A673 (cell line): ENCODE data around the gene SIVA1.

ENCODE experiments used
- EZH2 ChIP-seq: fragments of 200-600 bp; sonication (generic); IDR thresholded peaks from 2 replicates; pipeline ENCODE4 v1.6.1; 2017; ENCODE audit warnings: borderline replicate concordance, low read depth, mild to moderate bottlenecking, mixed read lengths, antibody characterized with exemption, low read length; ENCODE audit not compliant: poor library complexity, severe bottlenecking
- TF ChIP-seq, protein P1 (sequence below): fragments of 300-800, 200-600 bp; sonication (generic); conservative IDR thresholded peaks from 2 replicates; pipeline ENCODE4 v1.5.1; 2017; ENCODE audit warnings: low read depth, mild to moderate bottlenecking, antibody characterized with exemption, low read length, moderate library complexity, mixed read lengths

DNA sequence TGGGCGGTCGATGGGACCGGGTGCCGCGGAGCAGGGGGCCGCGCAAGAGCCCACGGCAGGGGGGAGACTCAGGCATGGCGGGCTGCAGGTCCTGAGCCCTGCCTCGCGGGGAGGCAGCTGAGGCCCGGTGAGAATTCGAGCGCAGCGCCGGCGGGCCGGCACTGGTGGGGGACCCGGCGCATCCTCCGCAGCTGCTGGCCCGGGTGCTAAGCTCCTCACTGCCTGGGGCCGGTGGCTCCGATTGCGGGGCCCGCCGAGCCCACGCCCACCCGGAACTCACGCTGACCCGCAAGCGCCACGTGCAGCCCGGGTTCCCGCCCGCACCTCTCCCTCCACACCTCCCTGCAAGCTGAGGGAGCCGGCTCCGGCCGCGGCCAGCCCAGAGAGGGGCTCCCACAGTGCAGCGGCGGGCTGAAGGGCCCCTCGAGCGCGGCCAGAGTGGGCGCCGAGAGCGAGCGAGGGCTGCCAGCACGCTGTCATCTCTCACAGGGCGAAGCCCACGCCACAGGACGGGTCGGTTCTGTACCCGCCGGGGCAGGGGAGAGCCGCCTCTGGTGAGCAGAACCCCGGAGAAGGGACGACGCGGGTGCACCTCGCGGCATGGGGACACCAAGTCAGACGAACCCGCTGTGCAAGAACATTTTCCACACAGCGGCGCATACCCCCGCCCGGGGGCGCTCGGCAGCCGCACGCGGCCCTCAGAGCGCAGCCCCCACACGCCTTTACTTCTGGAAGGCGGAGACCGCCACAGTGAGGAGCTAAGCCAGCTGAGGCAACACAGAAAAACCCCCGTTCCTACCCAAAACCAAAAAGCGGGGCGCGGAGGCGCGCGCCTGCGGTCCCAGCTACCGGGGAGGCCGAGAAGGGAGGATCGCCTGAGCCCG lies 1.2 kb upstream of the SIVA1 start:
- TF ChIP-seq, protein P1, sequence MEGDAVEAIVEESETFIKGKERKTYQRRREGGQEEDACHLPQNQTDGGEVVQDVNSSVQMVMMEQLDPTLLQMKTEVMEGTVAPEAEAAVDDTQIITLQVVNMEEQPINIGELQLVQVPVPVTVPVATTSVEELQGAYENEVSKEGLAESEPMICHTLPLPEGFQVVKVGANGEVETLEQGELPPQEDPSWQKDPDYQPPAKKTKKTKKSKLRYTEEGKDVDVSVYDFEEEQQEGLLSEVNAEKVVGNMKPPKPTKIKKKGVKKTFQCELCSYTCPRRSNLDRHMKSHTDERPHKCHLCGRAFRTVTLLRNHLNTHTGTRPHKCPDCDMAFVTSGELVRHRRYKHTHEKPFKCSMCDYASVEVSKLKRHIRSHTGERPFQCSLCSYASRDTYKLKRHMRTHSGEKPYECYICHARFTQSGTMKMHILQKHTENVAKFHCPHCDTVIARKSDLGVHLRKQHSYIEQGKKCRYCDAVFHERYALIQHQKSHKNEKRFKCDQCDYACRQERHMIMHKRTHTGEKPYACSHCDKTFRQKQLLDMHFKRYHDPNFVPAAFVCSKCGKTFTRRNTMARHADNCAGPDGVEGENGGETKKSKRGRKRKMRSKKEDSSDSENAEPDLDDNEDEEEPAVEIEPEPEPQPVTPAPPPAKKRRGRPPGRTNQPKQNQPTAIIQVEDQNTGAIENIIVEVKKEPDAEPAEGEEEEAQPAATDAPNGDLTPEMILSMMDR = no peak
- no peak for TF ChIP-seq EZH2
